IMR-90 (cell line): ENCODE measurements around the gene TLK2. TPM values are rescaled to one million over a fixed set of nuclear protein-coding genes. Genes with fewer than 3 reads are reported as not detected.

Source experiments
- ATAC-seq: fragments of 200-7000 bp; cut with Tn5 transposase; 2 replicates; pipeline ENCODE4 v1.9.1; 2020; ENCODE audit warnings: low read depth, mild to moderate bottlenecking, moderate library complexity
- BruUV-seq: library from RNA; stranded (reverse); fragments of 400-500 nt; replicated peaks from 2 replicates; lab custom pipeline; 2021; lab: Mats Ljungman, UMichigan
- CTCF ChIA-PET: fragments of 300-600 bp; formaldehyde crosslinking; extraction: SDS; loops from one replicate; lab custom pipeline; 2021; ENCODE audit warnings: antibody characterized with exemption; lab: Yijun Ruan, JAX
- POLR2A ChIA-PET: fragments of 300-600 bp; sonication (Branson Sonifier 250); formaldehyde crosslinking; loops from one replicate; lab custom pipeline; 2022; ENCODE audit warnings: antibody characterized with exemption; ENCODE audit not compliant: unreplicated experiment; lab: Charles Lee
- DNase-seq: peaks from one replicate; pipeline ENCODE4 v3.0.0; 2013
- H2AFZ ChIP-seq: replicated peaks from 2 replicates; pipeline ENCODE3; 2013; ENCODE audit warnings: low read length, mild to moderate bottlenecking; ENCODE audit not compliant: poor library complexity
- H2AK5ac ChIP-seq: 2 replicates; pipeline ENCODE4 v1.6.1; 2013; ENCODE audit warnings: low read depth, low read length, inconsistent platforms
- H2AK9ac ChIP-seq: replicated peaks from 2 replicates; pipeline ENCODE3; 2013; ENCODE audit warnings: mild to moderate bottlenecking, low read depth, low read length, moderate library complexity; ENCODE audit not compliant: poor library complexity
- H2BK120ac ChIP-seq: 2 replicates; pipeline ENCODE4 v1.6.1; 2013; ENCODE audit warnings: low read depth, low read length, inconsistent platforms
- H2BK15ac ChIP-seq: 3 replicates; pipeline ENCODE4 v1.6.1; 2013; ENCODE audit warnings: low read depth, low read length, inconsistent platforms
- H2BK20ac ChIP-seq: 2 replicates; pipeline ENCODE4 v1.6.1; 2013; ENCODE audit warnings: low read depth, mild to moderate bottlenecking, inconsistent platforms, low read length, moderate library complexity
- H2BK5ac ChIP-seq: 2 replicates; pipeline ENCODE4 v1.6.1; 2013; ENCODE audit warnings: mild to moderate bottlenecking, low read depth, low read length, inconsistent platforms; ENCODE audit not compliant: poor library complexity, severe bottlenecking
- H3K14ac ChIP-seq: replicated peaks from 2 replicates; pipeline ENCODE4 v1.6.1; 2013; ENCODE audit warnings: low read depth, low read length, inconsistent platforms
- H3K18ac ChIP-seq: 2 replicates; pipeline ENCODE4 v1.6.1; 2013; ENCODE audit warnings: low read depth, low read length, control low read depth
- H3K23ac ChIP-seq: 2 replicates; pipeline ENCODE4 v1.6.1; 2013; ENCODE audit warnings: low read depth, low read length, inconsistent platforms
- H3K27ac ChIP-seq: 2 replicates; pipeline ENCODE4 v1.5.1; 2013; ENCODE audit warnings: mild to moderate bottlenecking, control low read depth, low read length; ENCODE audit not compliant: insufficient read depth
- H3K27me3 ChIP-seq: 2 replicates; pipeline ENCODE4 v1.6.1; 2013; ENCODE audit warnings: low read length; ENCODE audit not compliant: control insufficient read depth, insufficient read depth
- H3K36me3 ChIP-seq: 2 replicates; pipeline ENCODE4 v1.6.1; 2013; ENCODE audit warnings: low read length, mixed read lengths; ENCODE audit not compliant: control insufficient read depth, insufficient read depth
- H3K4ac ChIP-seq: 2 replicates; pipeline ENCODE4 v1.6.1; 2013; ENCODE audit warnings: low read depth, low read length, inconsistent platforms
- H3K4me1 ChIP-seq: 2 replicates; pipeline ENCODE4 v1.6.1; 2013; ENCODE audit warnings: low read length, mixed read lengths; ENCODE audit not compliant: control insufficient read depth, insufficient read depth
- H3K4me2 ChIP-seq: 2 replicates; pipeline ENCODE4 v1.6.1; 2013; ENCODE audit warnings: low read depth, mild to moderate bottlenecking, control low read depth, low read length, moderate library complexity
- H3K4me3 ChIP-seq: 2 replicates; pipeline ENCODE4 v1.5.1; 2013; ENCODE audit warnings: low read depth, mild to moderate bottlenecking, control low read depth, low read length, moderate library complexity; ENCODE audit not compliant: insufficient read depth
- H3K56ac ChIP-seq: 2 replicates; pipeline ENCODE4 v1.6.1; 2013; ENCODE audit warnings: low read length, inconsistent platforms; ENCODE audit not compliant: insufficient read depth; ENCODE audit errors: extremely low read depth
- H3K79me1 ChIP-seq, 2 experiments: 2 replicates each; pipeline ENCODE4 v1.6.1; 2013; ENCODE audit warnings: low read length in 2 of 2, inconsistent platforms in 1 of 2, low read depth in 1 of 2
- H3K9ac ChIP-seq: 2 replicates; pipeline ENCODE4 v1.6.1; 2013; ENCODE audit warnings: low read depth, low read length, control low read depth
- H3K9me1 ChIP-seq: 2 replicates; pipeline ENCODE4 v1.6.1; 2013; ENCODE audit warnings: low read length, inconsistent platforms; ENCODE audit not compliant: insufficient read depth
- H3K9me3 ChIP-seq: 2 replicates; pipeline ENCODE4 v1.6.1; 2013; ENCODE audit warnings: low read length; ENCODE audit not compliant: control insufficient read depth, insufficient read depth
- H4K20me1 ChIP-seq: 2 replicates; pipeline ENCODE4 v1.6.1; 2013; ENCODE audit warnings: low read length, inconsistent platforms; ENCODE audit not compliant: insufficient read depth
- H4K5ac ChIP-seq: 2 replicates; pipeline ENCODE4 v1.6.1; 2013; ENCODE audit warnings: mild to moderate bottlenecking, low read depth, low read length, control low read depth
- H4K8ac ChIP-seq, 2 experiments: 2 replicates each; pipeline ENCODE4 v1.6.1; 2013; ENCODE audit warnings: low read depth in 2 of 2, low read length in 2 of 2, control low read depth in 1 of 2, inconsistent platforms in 1 of 2
- H4K91ac ChIP-seq: 2 replicates; pipeline ENCODE4 v1.6.1; 2013; ENCODE audit warnings: low read depth, low read length, inconsistent platforms; ENCODE audit not compliant: insufficient read depth
- BHLHE40 ChIP-seq: fragments of 150-350 bp; IDR thresholded peaks from 2 replicates; pipeline ENCODE4 v1.6.1; 2016; ENCODE audit warnings: mild to moderate bottlenecking, low read depth, low read length
- CEBPB ChIP-seq: IDR thresholded peaks from 2 replicates; pipeline ENCODE4 v1.6.1; 2012; ENCODE audit warnings: low read depth, low read length, improper control_type of control experiment
- CHD1 ChIP-seq: IDR thresholded peaks from 2 replicates; pipeline ENCODE4 v1.6.1; 2012; ENCODE audit warnings: low read depth, low read length, improper control_type of control experiment
- ELK1 ChIP-seq: fragments of 150-350 bp; IDR thresholded peaks from 2 replicates; pipeline ENCODE4 v1.6.1; 2016; ENCODE audit warnings: low read depth, mild to moderate bottlenecking, low read length, moderate library complexity, borderline replicate concordance
- FOS ChIP-seq: fragments of 150-350 bp; IDR thresholded peaks from 2 replicates; pipeline ENCODE4 v1.6.1; 2016; ENCODE audit warnings: low read depth, low read length
- MAFK ChIP-seq: IDR thresholded peaks from 2 replicates; pipeline ENCODE4 v1.6.1; 2012; ENCODE audit warnings: low read depth, low read length, improper control_type of control experiment
- MAZ ChIP-seq: IDR thresholded peaks from 2 replicates; pipeline ENCODE4 v1.6.1; 2012; ENCODE audit warnings: low read depth, mild to moderate bottlenecking, low read length, improper control_type of control experiment, moderate library complexity, borderline replicate concordance
- MXI1 ChIP-seq: IDR thresholded peaks from 2 replicates; pipeline ENCODE4 v1.6.1; 2012; ENCODE audit warnings: low read depth, mild to moderate bottlenecking, low read length, moderate library complexity, borderline replicate concordance
- NFE2L2 ChIP-seq: fragments of 150-350 bp; IDR thresholded peaks from 2 replicates; pipeline ENCODE4 v1.6.1; 2016; ENCODE audit warnings: low read depth, mild to moderate bottlenecking, low read length
- POLR2A ChIP-seq: IDR thresholded peaks from 2 replicates; pipeline ENCODE4 v1.6.1; 2012; ENCODE audit warnings: mild to moderate bottlenecking, low read depth, low read length
- RAD21 ChIP-seq: IDR thresholded peaks from 2 replicates; pipeline ENCODE4 v1.6.1; 2012; ENCODE audit warnings: low read length, improper control_type of control experiment
- RCOR1 ChIP-seq: IDR thresholded peaks from 2 replicates; pipeline ENCODE4 v1.6.1; 2012; ENCODE audit warnings: mild to moderate bottlenecking, low read length, improper control_type of control experiment; ENCODE audit not compliant: insufficient replicate concordance
- RFX5 ChIP-seq: IDR thresholded peaks from 2 replicates; pipeline ENCODE4 v1.8.0; 2012; ENCODE audit warnings: low read depth, mild to moderate bottlenecking, low read length, moderate library complexity
- SMC3 ChIP-seq: fragments of 150-350 bp; IDR thresholded peaks from 2 replicates; pipeline ENCODE4 v1.6.1; 2016; ENCODE audit warnings: low read depth, mild to moderate bottlenecking, antibody characterized with exemption, low read length, moderate library complexity
- WGBS, 2 experiments: methylation state at CpG; one replicate each; pipeline versions ENCODE4 v1.1.5 to v1.1.7; 2013; ENCODE audit warnings: missing lambda C conversion rate in 2 of 2; ENCODE audit not compliant: insufficient read length in 1 of 2; ENCODE audit errors: extremely low coverage in 2 of 2; 5-methylcytosine and 5-hydroxymethylcytosine counted together
- dilution Hi-C: fragments of 300-500 bp; cut with HindIII; formaldehyde crosslinking; loops from one replicate; pipeline ENCODE4 v1.14.3; 2018; ENCODE audit warnings: low sequenced_read_pairs; ENCODE audit not compliant: unreplicated experiment
- in situ Hi-C: fragments of 300-500 bp; cut with MboI; formaldehyde crosslinking; loops from 3 replicates; pipeline ENCODE4 v1.14.3; 2019; ENCODE audit warnings: low sequenced_read_pairs, inconsistent platforms, mixed read lengths
- intact Hi-C: fragments of 100-400 bp; cut with micrococcal nuclease; formaldehyde crosslinking; loops from 2 replicates; pipeline ENCODE4 v1.10.0; 2022
- polyA plus RNA-seq, 3 experiments: library from polyadenylated mRNA; depleted of rRNA; stranded (reverse); fragments of >200 nt; gene quantifications; 2 replicates each; pipeline ENCODE4 v1.2.3, GENCODE V29; 2012; ENCODE audit warnings: low replicate concordance in 1 of 3
- total RNA-seq: library from RNA; depleted of rRNA; stranded (reverse); fragments of >200 nt; gene quantifications from 2 replicates; pipeline ENCODE4 v1.2.3, GENCODE V29; 2012
- TF ChIP-seq, protein P1 (sequence below): fragments of 150-350 bp; IDR thresholded peaks from 2 replicates; pipeline ENCODE4 v1.6.1; 2017; ENCODE audit warnings: mild to moderate bottlenecking, antibody characterized with exemption, low read length, low read depth
- TF ChIP-seq, protein P2 (sequence below): conservative IDR thresholded peaks from 2 replicates; pipeline ENCODE4 v1.5.1; 2012; ENCODE audit warnings: mild to moderate bottlenecking, low read depth, low read length, improper control_type of control experiment

Gene TLK2
- total and polyA plus RNA-seq, 2 of the 4 experiments (the other 2 are of a cell fraction): 35.7 to 39.4 TPM

DNA sequence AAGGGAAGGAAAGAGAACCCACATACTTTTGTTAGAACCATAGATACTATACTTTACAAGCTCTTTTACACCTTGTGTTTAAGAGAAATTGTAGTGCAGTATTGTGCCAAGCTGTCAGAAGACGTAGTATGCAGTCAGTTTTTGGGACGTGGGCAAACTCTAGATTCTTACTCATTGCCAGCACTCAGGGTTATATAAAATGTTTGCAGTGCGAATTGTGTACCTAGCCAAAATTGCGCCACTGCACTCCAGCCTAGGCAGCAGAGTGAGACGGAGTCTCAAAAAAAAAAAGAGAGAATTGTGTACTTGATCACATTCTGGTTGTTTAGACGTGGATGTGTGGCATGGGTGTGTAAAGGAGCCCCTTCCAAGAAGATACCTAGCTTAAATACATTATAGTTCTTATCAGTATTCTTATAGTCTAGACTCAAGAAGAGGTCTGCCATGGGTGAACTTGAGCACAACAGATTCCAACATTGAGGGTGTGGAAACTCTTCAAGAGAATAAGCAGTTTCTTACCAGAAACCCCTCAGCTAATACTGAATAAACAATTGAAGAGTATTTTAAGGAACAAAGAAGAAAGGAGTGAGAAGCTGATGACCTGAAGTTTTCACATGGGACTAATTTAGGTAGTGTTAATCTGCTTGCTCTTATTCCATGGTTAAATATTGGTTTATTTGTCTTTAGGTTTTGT lies 121.5 kb downstream of the TLK2 start:
- H3K4ac ChIP-seq: no peak overlapping the region
- BruUV-seq: no TSS peak
- H3K4me2 ChIP-seq: no peak overlapping the region
- H3K23ac ChIP-seq: no peak overlapping the region
- H3K4me1 ChIP-seq: no peaks in the 10 kb centered on the region
- CTCF ChIA-PET: no interaction called here
- H4K20me1 ChIP-seq: peaks cover 4% of the 10 kb centered on the region; the same call in 1 of the 2 replicates
- H3K9me3 ChIP-seq: no peaks in the 10 kb centered on the region
- no peak overlapping the region for H2AK9ac ChIP-seq
- no peak overlapping the region for H2AK5ac ChIP-seq
- H3K4me3 ChIP-seq: no peak overlapping the region
- no peak overlapping the region for H3K27ac ChIP-seq
- H2BK20ac ChIP-seq: no peak overlapping the region
- POLR2A ChIA-PET: no interaction called here
- H4K5ac ChIP-seq: no peak overlapping the region
- H4K91ac ChIP-seq: no peak overlapping the region
- H4K8ac ChIP-seq: no peak overlapping the region
- H3K79me1 ChIP-seq: peaks cover 29 to 34% of the 10 kb centered on the region in 2 experiments
- H3K18ac ChIP-seq: no peak overlapping the region
- no peak overlapping the region for H2BK15ac ChIP-seq
- no peak overlapping the region for H2BK120ac ChIP-seq
- TF ChIP-seq, protein P1, sequence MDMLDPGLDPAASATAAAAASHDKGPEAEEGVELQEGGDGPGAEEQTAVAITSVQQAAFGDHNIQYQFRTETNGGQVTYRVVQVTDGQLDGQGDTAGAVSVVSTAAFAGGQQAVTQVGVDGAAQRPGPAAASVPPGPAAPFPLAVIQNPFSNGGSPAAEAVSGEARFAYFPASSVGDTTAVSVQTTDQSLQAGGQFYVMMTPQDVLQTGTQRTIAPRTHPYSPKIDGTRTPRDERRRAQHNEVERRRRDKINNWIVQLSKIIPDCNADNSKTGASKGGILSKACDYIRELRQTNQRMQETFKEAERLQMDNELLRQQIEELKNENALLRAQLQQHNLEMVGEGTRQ: no peak
- TF ChIP-seq MAFK (no peak), BHLHE40 (no peak), RFX5 (no peak), RAD21 (no peak), RCOR1 (no peak), CEBPB (no peak), MAZ (no peak), FOS (no peak), CHD1 (no peak), MXI1 (no peak), POLR2A (no peak), NFE2L2 (no peak), SMC3 (no peak), ELK1 (no peak)
- TF ChIP-seq, protein P2, sequence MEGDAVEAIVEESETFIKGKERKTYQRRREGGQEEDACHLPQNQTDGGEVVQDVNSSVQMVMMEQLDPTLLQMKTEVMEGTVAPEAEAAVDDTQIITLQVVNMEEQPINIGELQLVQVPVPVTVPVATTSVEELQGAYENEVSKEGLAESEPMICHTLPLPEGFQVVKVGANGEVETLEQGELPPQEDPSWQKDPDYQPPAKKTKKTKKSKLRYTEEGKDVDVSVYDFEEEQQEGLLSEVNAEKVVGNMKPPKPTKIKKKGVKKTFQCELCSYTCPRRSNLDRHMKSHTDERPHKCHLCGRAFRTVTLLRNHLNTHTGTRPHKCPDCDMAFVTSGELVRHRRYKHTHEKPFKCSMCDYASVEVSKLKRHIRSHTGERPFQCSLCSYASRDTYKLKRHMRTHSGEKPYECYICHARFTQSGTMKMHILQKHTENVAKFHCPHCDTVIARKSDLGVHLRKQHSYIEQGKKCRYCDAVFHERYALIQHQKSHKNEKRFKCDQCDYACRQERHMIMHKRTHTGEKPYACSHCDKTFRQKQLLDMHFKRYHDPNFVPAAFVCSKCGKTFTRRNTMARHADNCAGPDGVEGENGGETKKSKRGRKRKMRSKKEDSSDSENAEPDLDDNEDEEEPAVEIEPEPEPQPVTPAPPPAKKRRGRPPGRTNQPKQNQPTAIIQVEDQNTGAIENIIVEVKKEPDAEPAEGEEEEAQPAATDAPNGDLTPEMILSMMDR: no peak
- dilution Hi-C loops: no loop called here
- no CpG with 5 or more reads among the region's 6 CpGs for WGBS, 2 experiments
- no peak overlapping the region for H3K9ac ChIP-seq
- H3K9me1 ChIP-seq: peaks cover 8% of the 10 kb centered on the region
- in situ Hi-C loops: no loop called here
- H2AFZ ChIP-seq: no peak overlapping the region
- no peaks in the 10 kb centered on the region for H3K27me3 ChIP-seq
- ATAC-seq (no peak), DNase-seq (no peak)
- no peak overlapping the region for H2BK5ac ChIP-seq
- H3K56ac ChIP-seq: no peak overlapping the region
- intact Hi-C loops: no loop called here
- no peak overlapping the region for H3K14ac ChIP-seq
- H3K36me3 ChIP-seq: peaks cover 35% of the 10 kb centered on the region
